HPDE6-E6E7 (cell line): ENCODE results near the gene PTS.

Source experiments
- DNase-seq: peaks from one replicate; pipeline ENCODE4 v3.0.0; 2011; ENCODE audit warnings: missing footprints; ENCODE audit errors: extremely low spot score

The PTS gene

GRCh38 chr11:112265659-112266409 lies 39.6 kb downstream of the PTS start:
- no peak for DNase-seq

- DNase-seq = no peak
Measured at GRCh38 chr11:112266410-112266778, 40.2 kb downstream of the PTS start.

DNA sequence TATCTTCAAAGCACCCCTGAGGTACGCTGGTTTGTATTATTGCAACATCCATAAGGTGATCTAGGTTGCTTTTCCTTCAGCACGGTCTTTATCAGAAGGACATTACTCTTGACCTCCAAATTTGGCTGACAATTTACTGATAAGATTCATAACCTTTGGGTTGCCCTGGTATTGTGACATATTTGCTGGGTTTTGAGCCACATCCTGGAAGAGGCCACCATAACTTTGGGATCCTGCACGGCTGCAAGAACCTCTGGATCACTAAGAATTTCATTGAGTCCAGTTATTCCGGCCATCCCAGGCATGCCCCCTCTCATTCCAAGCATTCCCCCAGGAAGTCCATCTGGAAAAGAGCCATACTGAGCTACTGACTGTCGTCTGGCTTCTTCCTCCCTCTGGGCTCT lies 41.0 kb downstream of the PTS start:
- no peak for DNase-seq

DNA sequence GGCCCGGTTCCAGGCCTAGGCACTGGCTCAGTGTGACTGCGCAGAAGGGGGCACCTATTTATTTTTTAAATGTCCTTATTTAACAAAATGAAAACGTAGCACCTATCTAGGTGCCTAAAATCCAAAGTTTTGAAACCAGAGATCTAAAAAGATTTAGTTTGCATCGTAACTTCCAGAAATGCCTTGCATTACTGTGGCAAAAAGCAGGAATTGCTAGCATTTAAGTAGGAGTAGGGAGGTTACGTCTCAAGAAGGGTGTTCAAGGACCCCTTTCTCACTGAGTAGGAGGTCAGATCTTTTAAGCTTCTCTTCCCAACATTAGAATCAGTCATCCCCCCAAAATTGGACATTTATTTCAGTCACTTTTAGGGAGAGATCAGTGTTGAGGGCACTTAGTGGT lies 42.2 kb downstream of the PTS start:
- DNase-seq = no peak

DNA sequence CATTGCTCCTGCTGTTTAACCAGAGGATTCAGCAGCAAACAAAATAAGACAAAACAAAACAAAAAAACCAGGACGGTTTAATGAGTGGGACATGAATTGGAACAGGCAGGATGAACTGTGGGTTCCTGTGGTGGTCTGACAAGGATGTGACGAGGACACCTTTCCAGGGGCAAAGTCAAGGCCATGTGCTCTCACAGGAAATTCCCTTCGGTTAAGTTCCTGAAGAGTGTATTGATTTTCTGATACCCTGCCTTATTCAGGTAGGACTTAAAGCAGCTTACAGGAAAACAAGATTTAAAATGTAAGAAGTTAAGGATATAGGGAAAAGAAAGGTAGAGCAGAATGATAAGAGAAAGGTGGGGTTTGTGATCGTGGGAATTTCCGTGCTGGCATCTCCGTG lies 42.9 kb downstream of the PTS start:
- DNase-seq = no peak

GRCh38 chr11:112270551-112271180 lies 44.4 kb downstream of the PTS start:
- no peak for DNase-seq

DNA sequence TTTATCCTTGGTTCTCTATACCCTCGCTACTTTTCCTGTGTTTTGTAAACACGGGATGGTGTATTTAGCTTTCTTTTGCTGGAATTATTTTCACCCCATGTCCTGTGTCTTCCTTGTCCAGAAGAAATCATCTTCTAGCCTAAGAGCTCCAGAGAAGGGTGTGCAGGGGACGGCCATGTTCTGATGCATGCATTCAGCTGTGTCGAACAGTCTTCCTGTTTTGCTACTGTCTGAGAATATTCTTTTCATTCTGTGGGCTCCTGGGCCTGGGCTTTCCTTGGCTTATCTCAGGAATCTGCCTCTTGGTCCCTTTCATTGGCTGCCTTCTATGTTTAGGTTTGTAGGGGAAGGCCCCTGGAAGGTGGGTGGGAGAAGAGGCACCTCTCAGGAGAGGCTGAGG lies 45.0 kb downstream of the PTS start:
- DNase-seq = no peak

GRCh38 chr11:112273066-112273465 lies 46.8 kb downstream of the PTS start:
- DNase-seq = no peak

GRCh38 chr11:112274007-112274783 lies 48.0 kb downstream of the PTS start:
- no peak for DNase-seq

DNA sequence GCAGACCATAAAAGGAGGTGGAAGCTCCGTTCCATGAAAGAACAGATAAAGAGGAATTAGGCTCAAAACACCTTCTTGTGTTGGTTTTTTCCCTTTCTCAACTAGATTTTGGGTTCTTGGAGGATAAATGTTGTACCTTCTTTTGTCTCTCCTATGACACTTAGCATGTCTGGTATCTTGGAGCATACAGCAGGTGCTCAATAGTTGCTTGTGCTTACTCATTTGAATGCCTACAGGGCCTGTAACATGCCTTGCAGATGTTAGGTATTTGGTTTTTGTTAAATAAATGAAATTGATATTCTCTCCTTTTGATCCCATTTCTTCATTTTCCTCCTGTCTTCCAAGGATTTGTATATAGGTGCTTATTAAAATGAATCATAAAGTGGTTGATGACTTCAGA lies 50.8 kb downstream of the PTS start:
- DNase-seq = no peak

DNA sequence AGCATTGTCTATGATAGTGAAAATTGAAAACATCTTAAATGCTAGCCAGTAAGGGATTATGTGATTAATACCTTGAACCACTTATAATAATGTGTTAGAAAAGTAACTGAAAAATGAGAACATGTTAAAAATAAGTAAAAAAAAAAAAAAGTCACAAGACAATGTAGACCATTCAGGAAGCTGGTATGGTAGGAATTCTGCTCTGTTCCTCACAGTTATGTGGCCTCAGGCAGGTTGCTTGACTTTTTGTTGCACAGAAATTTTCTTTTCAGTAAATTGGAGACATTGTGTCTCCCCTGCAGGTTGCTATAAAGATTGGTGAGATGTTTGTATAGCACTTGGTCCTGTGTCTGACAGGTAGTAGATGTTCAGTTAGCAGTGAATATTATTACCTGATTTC lies 51.7 kb downstream of the PTS start:
- no peak for DNase-seq

DNA sequence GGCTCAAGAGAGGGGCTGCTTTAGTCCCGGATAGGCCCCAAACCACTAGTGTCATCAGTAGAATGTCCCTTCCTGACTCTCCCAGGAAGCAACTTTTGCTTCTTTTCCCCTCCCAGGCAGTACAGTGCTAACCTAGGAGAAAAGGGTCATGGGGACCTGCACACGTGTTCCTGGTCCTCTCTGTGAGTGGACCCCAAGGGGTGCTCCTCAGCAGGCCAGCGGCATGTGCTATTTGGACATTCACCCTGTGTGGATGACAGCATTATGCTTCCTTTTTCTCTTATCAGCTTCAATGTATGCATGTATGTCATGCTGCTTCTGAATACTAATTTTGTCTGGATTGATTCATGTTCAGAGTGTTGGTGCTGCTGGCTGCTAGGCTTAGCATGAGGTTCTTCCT lies 52.6 kb downstream of the PTS start:
- no peak for DNase-seq

- peak; percentile 34 for DNase-seq
Measured at GRCh38 chr11:112279901-112280267, 53.7 kb downstream of the PTS start.

DNA sequence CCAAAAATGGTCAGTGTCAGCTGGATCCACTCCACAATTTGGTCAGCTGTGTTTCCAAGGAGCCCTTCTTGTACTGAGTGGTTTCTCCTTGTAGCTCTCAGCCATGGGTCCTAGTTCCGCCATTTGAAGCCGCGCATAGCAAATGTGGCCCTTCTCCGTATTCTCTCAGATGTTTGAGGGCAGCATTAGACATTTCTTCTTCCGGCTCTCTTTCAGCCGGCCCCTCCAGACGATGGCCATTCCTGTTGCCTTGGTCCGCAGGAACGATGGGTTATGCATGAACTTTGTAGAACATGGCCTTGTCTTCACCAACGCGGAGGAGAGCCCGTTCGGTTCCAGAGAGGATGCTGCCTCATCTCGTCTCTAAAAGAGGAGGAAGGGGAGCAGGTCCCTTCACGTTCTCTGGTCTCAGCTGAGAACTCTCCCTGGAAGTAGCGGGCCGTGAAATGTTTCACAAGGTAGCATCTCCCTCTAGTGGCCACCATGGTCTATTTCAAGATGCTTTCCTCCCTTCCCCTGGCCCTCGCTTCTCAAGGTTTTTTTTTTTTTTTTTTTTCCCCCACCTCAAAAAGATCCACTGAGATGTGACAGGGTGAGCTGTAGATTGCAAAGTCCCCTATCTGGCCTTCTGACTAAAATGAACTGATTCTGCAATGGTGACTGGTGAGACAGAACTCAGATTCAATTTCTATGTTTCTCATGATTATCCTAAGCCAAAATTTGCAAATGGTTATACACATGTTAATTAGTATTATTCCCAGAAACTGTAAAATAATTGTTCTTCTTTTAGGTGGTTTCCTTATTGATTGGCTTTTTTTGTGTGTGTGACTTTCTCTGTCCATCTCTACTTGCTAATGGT lies 54.3 kb downstream of the PTS start:
- peak; percentile 72 for DNase-seq

DNA sequence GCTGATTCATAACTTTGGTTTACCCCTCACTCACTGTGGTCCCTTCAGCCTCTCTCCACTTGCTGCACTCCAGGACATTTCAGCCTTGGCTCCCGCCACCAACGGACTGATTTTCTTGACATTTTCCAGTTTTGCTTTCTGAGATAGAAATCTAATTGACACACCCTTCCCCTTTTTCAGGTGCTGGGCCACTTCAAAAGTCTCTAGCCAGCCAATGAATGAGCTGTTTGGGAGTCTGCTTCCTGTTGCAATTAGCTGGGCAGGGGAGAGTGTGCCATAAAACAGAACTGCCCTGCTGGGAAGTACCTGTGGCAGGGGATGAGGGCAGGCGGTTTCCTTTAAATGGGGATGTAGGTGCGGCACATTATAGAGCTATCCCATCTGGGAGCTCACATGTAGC lies 55.5 kb downstream of the PTS start:
- no peak for DNase-seq
